ENCODE data around the gene ZNF665.

ZNF665 gene

GRCh38 chr19:53157626-53158025 lies 35.5 kb downstream of the ZNF665 start:
- DNase-seq (ENCODE audit: low spot score): no peak
- TF ChIP-seq CTCF (IDR thresholded peaks at IDR 0.05; ENCODE audit: extremely low read depth, insufficient read depth, missing control alignments): no peak
- in situ Hi-C loops (cut with MboI; ENCODE audit: low pct_unique_long_range_greater_than_20kb, low sequenced_read_pairs, unreplicated experiment): no loop called here

- in situ Hi-C loops (cut with MboI; ENCODE audit: low pct_unique_long_range_greater_than_20kb, low sequenced_read_pairs, unreplicated experiment): no loop called here
- TF ChIP-seq CTCF (IDR thresholded peaks at IDR 0.05; ENCODE audit: extremely low read depth, insufficient read depth, missing control alignments): no peak
- DNase-seq (ENCODE audit: low spot score): no peak
Measured at GRCh38 chr19:53156850-53157249, 36.3 kb downstream of the ZNF665 start.

GRCh38 chr19:53147645-53148044 lies 45.5 kb downstream of the ZNF665 start:
- in situ Hi-C loops (cut with MboI; ENCODE audit: low pct_unique_long_range_greater_than_20kb, low sequenced_read_pairs, unreplicated experiment): no loop called here
- no peak for DNase-seq (ENCODE audit: low spot score)
- no peak for TF ChIP-seq CTCF (IDR thresholded peaks at IDR 0.05; ENCODE audit: extremely low read depth, insufficient read depth, missing control alignments)

DNA sequence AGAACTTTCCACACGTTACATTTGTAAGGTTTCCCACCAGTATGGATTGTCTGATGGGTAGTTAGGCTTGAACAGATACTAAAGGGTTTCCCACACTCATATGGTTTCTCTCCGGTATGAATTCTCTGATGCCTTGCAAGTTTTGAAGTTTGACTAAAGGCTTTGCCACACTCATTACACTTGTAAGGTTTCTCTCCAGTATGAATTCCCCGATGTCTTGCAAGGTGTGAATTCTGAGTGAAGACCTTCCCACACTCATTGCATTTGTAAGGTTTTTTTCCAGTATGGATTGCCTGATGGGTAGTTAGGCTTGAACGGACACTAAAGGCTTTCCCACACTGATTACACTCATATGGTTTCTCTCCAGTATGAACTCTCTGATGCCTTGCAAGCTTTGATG lies 52.8 kb downstream of the ZNF665 start:
- TF ChIP-seq CTCF (IDR thresholded peaks at IDR 0.05; ENCODE audit: extremely low read depth, insufficient read depth, missing control alignments): no peak
- DNase-seq (ENCODE audit: low spot score): no peak
- in situ Hi-C loops (cut with MboI; ENCODE audit: low pct_unique_long_range_greater_than_20kb, low sequenced_read_pairs, unreplicated experiment): no loop called here

- DNase-seq (ENCODE audit: low spot score): no peak
- in situ Hi-C loops (cut with MboI; ENCODE audit: low pct_unique_long_range_greater_than_20kb, low sequenced_read_pairs, unreplicated experiment): no loop called here
- TF ChIP-seq CTCF (IDR thresholded peaks at IDR 0.05; ENCODE audit: extremely low read depth, insufficient read depth, missing control alignments): no peak
Measured at GRCh38 chr19:53136432-53136831, 56.7 kb downstream of the ZNF665 start.

- peak; percentile 37 for DNase-seq (ENCODE audit: low spot score)
- no peak for TF ChIP-seq CTCF (IDR thresholded peaks at IDR 0.05; ENCODE audit: extremely low read depth, insufficient read depth, missing control alignments)
- in situ Hi-C loops (cut with MboI; ENCODE audit: low pct_unique_long_range_greater_than_20kb, low sequenced_read_pairs, unreplicated experiment): no loop called here
Measured at GRCh38 chr19:53132141-53132991, 60.8 kb downstream of the ZNF665 start, which contains the start of gene ZNF415. TSS of gene ZNF415 (minus strand) at chr19:53132910. CDS start at chr19:53122676, 10,234 bp downstream.

Data from GM13977 (cell line).